Measurements from ENCODE around the gene MOV10. TPM values are rescaled to one million over a fixed set of nuclear protein-coding genes. Genes with fewer than 3 reads are reported as not detected.

MOV10 gene
- total RNA-seq, 2 donors from 2014 or later: 113 to 124 TPM

GRCh38 chr1:112686417-112686816, 12.0 kb downstream of the MOV10 start:
- no peak overlapping the region for H3K4me3 ChIP-seq (ENCODE audit: low read length)
- Mint-ChIP-seq H3K4me3 (no peak overlapping the region), H3K36me3 (ENCODE audit: low read depth) (peaks cover 40% of the 10 kb centered on the region), H3K27ac (no peak overlapping the region), H3K4me1 (peaks cover 7% of the 10 kb centered on the region), H3K9me3 (no peaks in the 10 kb centered on the region), H3K27me3 (ENCODE audit: insufficient read depth) (no peaks in the 10 kb centered on the region)
- H3K27me3 ChIP-seq (ENCODE audit: control insufficient read depth, insufficient read depth, low read length, poor library complexity, severe bottlenecking): no peaks in the 10 kb centered on the region
- no peak for DNase-seq
- H3K9me3 ChIP-seq (ENCODE audit: control insufficient read depth, low read length): no peaks in the 10 kb centered on the region
- no peak overlapping the region for H3K9ac ChIP-seq (ENCODE audit: extremely low read depth, low read length, poor library complexity, severe bottlenecking)
- no peak overlapping the region for H3K27ac ChIP-seq (ENCODE audit: low read depth, low read length)
- H3K4me1 ChIP-seq (ENCODE audit: control insufficient read depth, insufficient read depth, low read length): no peaks in the 10 kb centered on the region
- H3K36me3 ChIP-seq (ENCODE audit: control insufficient read depth, insufficient read depth, low read length): peaks cover 26% of the 10 kb centered on the region
- no peak for TF ChIP-seq CTCF (conservative IDR thresholded peaks at IDR 0.05)
- WGBS, 2 experiments (ENCODE audit: insufficient coverage in 1 of 2, insufficient read length in 1 of 2): 88 to 89% methylated on average over 3 of the region's 3 CpGs

DNA sequence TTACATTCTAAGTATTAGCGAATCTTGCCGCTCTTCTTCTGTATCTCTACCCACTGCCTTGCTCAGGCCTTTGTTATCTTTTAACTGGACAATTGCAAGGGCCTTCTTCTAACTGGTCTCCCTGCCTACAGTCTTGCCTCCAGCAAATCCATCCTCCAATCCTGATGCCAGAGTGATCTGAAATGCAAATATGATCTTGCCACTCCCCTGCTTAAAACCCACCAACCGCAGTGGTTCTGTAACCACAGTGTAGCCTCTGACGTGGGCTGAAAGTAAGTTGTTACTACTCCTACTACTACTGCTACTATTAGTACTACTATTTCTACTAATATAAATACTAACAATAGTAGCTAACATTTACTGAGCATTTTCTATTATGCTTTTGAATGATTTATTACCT, 12.4 kb downstream of the MOV10 start:
- Histone ChIP-seq H3K9me3 (ENCODE audit: control insufficient read depth, low read length) (no peaks in the 10 kb centered on the region), H3K27me3 (ENCODE audit: control insufficient read depth, insufficient read depth, low read length, poor library complexity, severe bottlenecking) (no peaks in the 10 kb centered on the region), H3K4me3 (ENCODE audit: low read length) (no peak overlapping the region), H3K36me3 (ENCODE audit: control insufficient read depth, insufficient read depth, low read length) (peaks cover 31% of the 10 kb centered on the region), H3K9ac (ENCODE audit: extremely low read depth, low read length, poor library complexity, severe bottlenecking) (no peak overlapping the region), H3K27ac (ENCODE audit: low read depth, low read length) (no peak overlapping the region), H3K4me1 (ENCODE audit: control insufficient read depth, insufficient read depth, low read length) (no peaks in the 10 kb centered on the region)
- TF ChIP-seq CTCF (conservative IDR thresholded peaks at IDR 0.05): no peak
- Mint-ChIP-seq H3K27me3 (ENCODE audit: insufficient read depth) (no peaks in the 10 kb centered on the region), H3K9me3 (no peaks in the 10 kb centered on the region), H3K4me3 (no peak overlapping the region), H3K27ac (no peak overlapping the region), H3K4me1 (peaks cover 7% of the 10 kb centered on the region), H3K36me3 (ENCODE audit: low read depth) (peaks cover 45% of the 10 kb centered on the region)
- no peak for DNase-seq
- 88 to 91% methylated on average over 2 to 4 of the region's 4 CpGs for WGBS, 2 experiments (ENCODE audit: insufficient coverage in 1 of 2, insufficient read length in 1 of 2)

DNA sequence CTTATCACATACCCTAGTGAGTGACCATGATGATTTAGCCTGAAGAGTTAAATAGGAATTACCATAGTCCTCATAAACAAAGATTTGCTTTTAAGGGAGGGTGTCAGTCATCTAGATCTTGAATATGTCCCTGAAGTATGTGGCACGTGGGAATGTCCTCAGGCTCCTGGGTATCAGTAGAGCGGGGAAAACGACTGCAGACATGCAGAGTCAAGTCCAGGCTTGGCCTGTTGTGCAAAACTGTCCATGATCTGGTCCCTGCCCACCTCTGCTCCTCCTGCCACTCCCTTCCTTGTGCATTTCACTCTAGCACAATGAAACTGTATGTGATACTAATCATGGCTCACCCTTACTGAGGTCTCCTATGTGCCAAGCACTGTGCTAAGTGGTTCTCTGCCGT, 12.9 kb downstream of the MOV10 start:
- TF ChIP-seq CTCF (conservative IDR thresholded peaks at IDR 0.05): no peak
- peaks cover 9% of the 10 kb centered on the region for H3K4me1 Mint-ChIP-seq
- H3K27ac Mint-ChIP-seq: no peak overlapping the region
- no peaks in the 10 kb centered on the region for H3K27me3 Mint-ChIP-seq (ENCODE audit: insufficient read depth)
- no peaks in the 10 kb centered on the region for H3K9me3 ChIP-seq (ENCODE audit: control insufficient read depth, low read length)
- H3K4me1 ChIP-seq (ENCODE audit: control insufficient read depth, insufficient read depth, low read length): no peaks in the 10 kb centered on the region
- peaks cover 33% of the 10 kb centered on the region for H3K36me3 ChIP-seq (ENCODE audit: control insufficient read depth, insufficient read depth, low read length)
- H3K36me3 Mint-ChIP-seq (ENCODE audit: low read depth): peaks cover 47% of the 10 kb centered on the region
- no peak for DNase-seq
- H3K9ac ChIP-seq (ENCODE audit: extremely low read depth, low read length, poor library complexity, severe bottlenecking): no peak overlapping the region
- no peak overlapping the region for H3K4me3 Mint-ChIP-seq
- no peaks in the 10 kb centered on the region for H3K9me3 Mint-ChIP-seq
- no peak overlapping the region for H3K4me3 ChIP-seq (ENCODE audit: low read length)
- no peak overlapping the region for H3K27ac ChIP-seq (ENCODE audit: low read depth, low read length)
- WGBS, 2 experiments (ENCODE audit: insufficient coverage in 1 of 2, insufficient read length in 1 of 2): 89 to 94% methylated on average over 4 of the region's 4 CpGs
- no peaks in the 10 kb centered on the region for H3K27me3 ChIP-seq (ENCODE audit: control insufficient read depth, insufficient read depth, low read length, poor library complexity, severe bottlenecking)

All from endodermal cell (in vitro differentiated cells).